Stimulated activated CD4-positive, alpha-beta T cell treated with anti-CD3 and anti-CD28 coated beads, Interleukin-1b, Interleukin-23, amount 100 ng/mL, for 4 hours (primary cell): ENCODE data around the gene XCL2.

Experiments used
- DNase-seq, 2 donors: peaks; one replicate each; pipeline ENCODE4 v3.0.0-alpha.2; 2020; ENCODE audit warnings: low read depth in 2 of 2

Gene XCL2

GRCh38 chr1:168513656-168514404, 30.0 kb downstream of the XCL2 start:
- DNase-seq, result no peak

DNA sequence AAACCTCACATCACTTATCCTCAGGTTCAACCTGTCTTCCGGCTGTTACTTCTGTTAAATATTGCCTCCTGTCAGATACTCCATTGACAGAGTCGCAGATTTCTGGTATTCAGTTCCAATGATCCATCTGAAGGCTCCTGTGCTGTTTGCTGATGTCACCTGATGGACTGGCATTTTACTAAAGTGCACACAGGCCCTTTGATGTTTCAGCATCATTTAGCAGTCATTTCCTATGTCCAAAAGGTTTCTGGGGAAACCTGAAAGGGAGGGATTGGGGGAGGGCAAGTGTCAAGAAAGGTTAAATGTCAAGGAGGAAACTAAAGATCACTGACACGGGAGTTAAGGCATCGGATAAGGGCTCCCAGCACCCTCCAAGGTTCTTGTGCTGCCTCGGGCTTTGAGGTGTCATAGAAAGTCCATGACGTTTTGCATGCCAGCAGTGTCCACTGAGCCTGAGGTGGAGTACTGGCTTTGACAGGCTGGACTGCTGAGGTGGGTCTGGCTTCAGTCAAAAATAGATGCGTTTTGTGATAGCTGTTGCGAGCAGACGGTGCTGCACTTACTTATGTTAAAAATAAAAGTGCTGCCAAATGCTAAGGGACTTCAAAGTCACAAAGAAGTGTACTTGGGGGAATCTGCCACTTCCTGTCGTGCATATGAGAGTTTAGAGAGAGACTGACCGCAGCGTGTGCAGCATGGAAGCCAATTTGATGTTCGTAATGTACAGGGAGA, 30.8 kb downstream of the XCL2 start:
- DNase-seq, result no peak

GRCh38 chr1:168509875-168510791, 33.7 kb downstream of the XCL2 start:
- no peak for DNase-seq

GRCh38 chr1:168509210-168509609, 34.6 kb downstream of the XCL2 start:
- DNase-seq, result no peak

- DNase-seq, result no peak
Measured at GRCh38 chr1:168507828-168508227, 36.0 kb downstream of the XCL2 start.

- DNase-seq, result no peak
Measured at GRCh38 chr1:168507231-168507630, 36.6 kb downstream of the XCL2 start.

DNA sequence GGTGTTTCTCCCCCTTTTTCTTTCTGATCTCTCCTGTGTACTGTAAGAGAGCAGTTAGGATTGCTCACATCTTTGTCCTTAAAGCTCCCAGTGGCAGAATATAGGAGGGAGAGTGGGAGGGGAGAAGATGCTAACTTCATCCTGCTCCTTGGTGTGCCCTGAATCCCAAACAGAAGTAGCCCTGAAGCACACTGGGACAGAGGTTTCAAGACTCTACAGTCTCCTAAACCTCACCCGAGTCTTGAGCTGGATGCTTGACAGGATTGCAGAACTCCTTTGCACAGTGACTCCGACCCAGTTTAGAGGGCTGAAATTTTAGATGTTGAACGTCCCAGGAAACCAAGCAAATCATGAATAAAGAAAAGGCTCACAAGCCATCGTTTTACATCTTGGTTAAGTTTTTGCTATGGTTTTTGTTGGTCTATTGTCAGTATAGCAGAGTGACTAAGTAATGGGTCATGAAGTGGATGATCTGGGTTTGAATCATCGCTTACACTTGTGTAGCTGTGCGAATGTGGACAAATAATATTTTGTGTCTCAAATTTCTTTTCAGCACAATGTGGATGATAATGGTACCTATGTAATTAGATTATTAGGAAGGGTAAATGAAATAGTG, 37.5 kb downstream of the XCL2 start:
- no peak for DNase-seq

- no peak for DNase-seq
Measured at GRCh38 chr1:168505006-168505405, 38.8 kb downstream of the XCL2 start.

DNA sequence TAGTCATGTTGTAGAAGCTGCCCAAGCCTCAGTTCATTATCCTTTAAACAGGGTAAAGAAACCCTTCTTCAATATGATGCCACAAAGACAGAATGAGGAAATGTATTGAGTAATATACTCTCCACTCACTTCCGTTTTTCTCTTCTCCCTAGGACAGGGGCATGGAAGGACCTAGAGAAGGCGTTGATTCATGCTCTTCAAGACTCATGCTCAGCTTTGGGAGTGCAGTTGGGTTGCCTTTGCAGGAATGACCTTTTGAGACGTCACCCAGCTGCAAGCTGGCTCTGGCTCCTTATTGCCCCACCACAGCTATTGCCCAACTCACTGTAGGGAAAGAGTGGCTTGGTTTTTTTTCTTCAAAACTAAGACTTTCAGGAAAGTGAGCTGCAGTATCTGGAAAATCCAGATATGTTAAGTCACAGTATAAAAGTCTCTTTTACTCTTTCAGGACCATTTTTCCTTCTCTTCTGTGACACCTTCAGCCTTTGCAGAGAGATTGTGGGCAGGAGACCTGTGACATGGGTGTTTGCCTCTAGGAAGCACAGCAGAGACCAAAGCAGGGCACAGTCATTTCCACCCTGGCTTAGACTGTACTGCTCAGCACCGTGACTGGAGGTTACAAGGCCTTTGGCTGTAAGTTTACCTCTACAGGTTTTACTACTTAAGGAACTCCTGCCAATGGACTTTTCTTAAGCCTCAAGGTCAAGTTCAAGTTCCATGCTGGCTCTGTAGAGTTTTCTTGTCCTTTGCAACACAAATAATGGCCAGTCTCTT, 39.5 kb downstream of the XCL2 start:
- no peak for DNase-seq

- DNase-seq, result no peak
Measured at GRCh38 chr1:168499688-168500049, 44.1 kb downstream of the XCL2 start.

DNA sequence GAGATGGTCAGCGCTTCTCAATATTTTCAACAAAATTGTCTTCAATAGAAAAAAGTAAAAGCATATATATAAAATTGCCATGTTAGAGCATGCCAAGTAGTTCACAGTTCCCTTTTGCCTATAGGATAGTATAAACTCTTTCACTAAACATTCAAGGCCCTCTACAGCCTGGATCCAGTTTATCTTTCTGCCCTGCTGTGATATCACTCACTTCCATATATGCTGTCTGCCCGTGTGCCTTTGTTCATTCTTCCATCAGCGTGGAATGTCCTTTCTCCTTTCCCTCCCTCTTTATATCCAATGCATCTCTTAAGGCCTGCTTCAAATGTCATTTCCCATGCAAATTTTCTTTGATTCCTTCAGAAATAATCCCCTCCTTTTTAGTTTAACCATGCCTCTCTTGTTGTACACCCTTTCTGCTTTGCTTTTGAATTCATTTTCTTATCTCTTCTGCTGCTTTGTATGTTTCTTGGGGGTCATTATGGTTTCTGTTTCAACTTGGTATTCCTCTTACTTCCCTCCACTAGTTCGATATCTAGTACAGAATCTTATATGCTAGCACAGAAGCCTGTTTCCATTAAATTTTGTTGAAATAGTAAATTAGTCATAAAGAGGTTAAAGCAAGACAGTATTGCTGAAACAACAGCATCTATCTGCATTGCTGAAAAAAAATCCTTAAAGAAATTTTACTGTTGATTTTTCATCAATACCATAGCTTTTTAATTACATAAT, 44.7 kb downstream of the XCL2 start:
- no peak for DNase-seq

GRCh38 chr1:168498159-168498631, 45.6 kb downstream of the XCL2 start:
- DNase-seq, result no peak

DNA sequence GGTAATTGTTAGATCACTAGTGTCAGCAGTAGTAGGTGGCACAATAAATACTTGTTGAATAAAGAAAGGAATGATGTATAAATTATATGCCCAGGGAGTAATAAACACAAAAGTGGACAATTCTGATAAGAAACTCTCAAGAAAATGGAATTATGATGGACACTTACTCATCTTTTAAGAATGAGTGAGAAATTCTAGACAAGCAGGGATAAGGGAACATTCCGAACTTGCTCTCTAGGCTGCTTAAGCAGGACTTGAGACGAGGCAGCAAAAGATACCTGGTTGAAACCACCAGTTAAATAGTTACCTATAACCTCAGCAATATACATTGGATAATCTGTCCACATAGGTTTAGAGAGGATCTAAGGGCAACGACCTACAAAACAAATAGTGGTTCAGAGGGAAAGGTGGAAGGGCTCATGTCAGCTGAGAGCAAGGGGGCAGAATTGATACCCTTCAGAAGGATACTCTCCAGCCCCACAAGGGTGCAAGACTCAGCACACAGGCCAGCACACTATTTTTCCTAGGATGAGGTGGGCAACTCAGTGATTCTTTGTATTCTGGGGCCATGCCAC, 46.3 kb downstream of the XCL2 start:
- no peak for DNase-seq

- no peak for DNase-seq
Measured at GRCh38 chr1:168491527-168492164, 52.2 kb downstream of the XCL2 start.
